Activated CD4-positive, alpha-beta T cell treated with anti-CD3 and anti-CD28 coated beads for 36 hours (primary cell): Measurements from ENCODE around the gene ACER3. TPM values are rescaled to one million over a fixed set of nuclear protein-coding genes. Genes with fewer than 3 reads are reported as not detected.
"Not testable (repeated sequence)": the region's sequence is repeated elsewhere in the genome, so short reads cannot be mapped to it uniquely, and the experiment has no call there.

Experiments used
- ATAC-seq: fragments of 200-7000 bp; cut with Tn5 transposase; one replicate; pipeline ENCODE4 v1.10.0; 2021; ENCODE audit warnings: mild to moderate bottlenecking, moderate library complexity
- CTCF ChIA-PET: fragments of 350-600 bp; sonication (Branson Sonifier 250); formaldehyde crosslinking; loops from one replicate; lab custom pipeline; 2021; ENCODE audit warnings: antibody characterized with exemption; lab: Charles Lee
- POLR2A ChIA-PET: fragments of 350-600 bp; sonication (Branson Sonifier 250); formaldehyde crosslinking; loops from one replicate; lab custom pipeline; 2021; ENCODE audit warnings: antibody characterized with exemption, inconsistent platforms; lab: Charles Lee
- DNase-seq: peaks from one replicate; pipeline ENCODE4 v3.0.0-alpha.2; 2020
- H3K27ac Mint-ChIP-seq: one replicate; pipeline ENCODE4 v1.8.0; 2021; ENCODE audit warnings: mixed read lengths
- H3K27me3 Mint-ChIP-seq: one replicate; pipeline ENCODE4 v1.8.0; 2021; ENCODE audit warnings: mixed read lengths
- H3K36me3 Mint-ChIP-seq: one replicate; pipeline ENCODE4 v1.8.0; 2021; ENCODE audit warnings: low read depth, mixed read lengths
- H3K4me1 Mint-ChIP-seq: one replicate; pipeline ENCODE4 v1.8.0; 2021; ENCODE audit warnings: mixed read lengths
- H3K4me3 Mint-ChIP-seq: one replicate; pipeline ENCODE4 v1.8.0; 2021; ENCODE audit warnings: mild to moderate bottlenecking, moderate library complexity, mixed read lengths
- H3K9me3 Mint-ChIP-seq: one replicate; pipeline ENCODE4 v1.8.0; 2021; ENCODE audit warnings: low read depth, mixed read lengths
- intact Hi-C, 2 experiments: fragments of 100-400 bp; cut with DNase I in 1 of 2; cut with micrococcal nuclease in 1 of 2; formaldehyde crosslinking; loops; one replicate each; pipeline versions ENCODE4 v1.14.2 to v1.15.1; 2022 to 2024; cut with DNase I, micrococcal nuclease
- total RNA-seq, 2 experiments: library from RNA; stranded (reverse); gene quantifications; one replicate each; pipeline ENCODE4 v1.2.3, GENCODE V29; 2021

The ACER3 gene
- total RNA-seq, 2 experiments from 2014 or later: 8.9 to 10.3 TPM

- Mint-ChIP-seq H3K27ac (no peak overlapping the region), H3K36me3 (peaks cover 14% of the 10 kb centered on the region), H3K4me1 (no peaks in the 10 kb centered on the region), H3K4me3 (no peak overlapping the region), H3K9me3 (no peaks in the 10 kb centered on the region), H3K27me3 (no peaks in the 10 kb centered on the region)
- no peak for DNase-seq
- ChIA-PET CTCF (interaction anchor here (1.3 kb wide), 1 partner anchor 8 kb away, joined by 4 read pairs; no protein-coding TSS in a partner anchor), POLR2A (no interaction called here)
- intact Hi-C loops: no loop called here
- no peak for ATAC-seq
Measured at GRCh38 chr11:76927160-76927559, 66.4 kb downstream of the ACER3 start.

GRCh38 chr11:76935042-76935441 is 74.3 kb downstream of the ACER3 start:
- no peak for ATAC-seq
- Mint-ChIP-seq H3K27ac (no peak overlapping the region), H3K4me1 (no peaks in the 10 kb centered on the region), H3K27me3 (no peaks in the 10 kb centered on the region), H3K4me3 (no peak overlapping the region), H3K9me3 (peaks cover 2% of the 10 kb centered on the region), H3K36me3 (peaks cover 20% of the 10 kb centered on the region)
- ChIA-PET CTCF (interaction anchor here (0.8 to 1.6 kb wide), 2 partner anchors 16 to 23 kb away, joined by 3 to 9 read pairs; no protein-coding TSS in a partner anchor), POLR2A (no interaction called here)
- intact Hi-C loops: no loop called here
- DNase-seq: no peak

GRCh38 chr11:76939219-76939631 is 78.5 kb downstream of the ACER3 start:
- Mint-ChIP-seq H3K9me3 (peaks cover 14% of the 10 kb centered on the region), H3K36me3 (peaks cover 13% of the 10 kb centered on the region), H3K4me1 (no peaks in the 10 kb centered on the region), H3K4me3 (no peak overlapping the region), H3K27ac (no peak overlapping the region), H3K27me3 (no peaks in the 10 kb centered on the region)
- ChIA-PET POLR2A (no interaction called here), CTCF (no interaction called here)
- no peak for DNase-seq
- intact Hi-C loops: no loop called here
- no peak for ATAC-seq

- peaks cover 15% of the 10 kb centered on the region for H3K36me3 Mint-ChIP-seq
- H3K9me3 Mint-ChIP-seq: peaks cover 22% of the 10 kb centered on the region
- CTCF ChIA-PET: no interaction called here
- H3K4me3 Mint-ChIP-seq: no peak overlapping the region
- POLR2A ChIA-PET: no interaction called here
- ATAC-seq: no peak
- H3K27me3 Mint-ChIP-seq: no peaks in the 10 kb centered on the region
- intact Hi-C loops: no loop called here
- H3K4me1 Mint-ChIP-seq: peaks cover 3% of the 10 kb centered on the region
- DNase-seq: no peak
- H3K27ac Mint-ChIP-seq: no peak overlapping the region
Measured at GRCh38 chr11:76944225-76944624, 83.5 kb downstream of the ACER3 start.

GRCh38 chr11:76946223-76946622 is 85.5 kb downstream of the ACER3 start:
- Mint-ChIP-seq H3K27me3 (no peaks in the 10 kb centered on the region), H3K4me3 (no peak overlapping the region), H3K4me1 (peaks cover 3% of the 10 kb centered on the region), H3K27ac (no peak overlapping the region), H3K36me3 (peaks cover 15% of the 10 kb centered on the region), H3K9me3 (peaks cover 22% of the 10 kb centered on the region)
- ChIA-PET CTCF (no interaction called here), POLR2A (no interaction called here)
- ATAC-seq (no peak), DNase-seq (no peak)
- intact Hi-C loops: no loop called here

- Mint-ChIP-seq H3K9me3 (peaks cover 22% of the 10 kb centered on the region), H3K27ac (no peak overlapping the region), H3K4me3 (no peak overlapping the region), H3K36me3 (peaks cover 15% of the 10 kb centered on the region), H3K4me1 (peaks cover 3% of the 10 kb centered on the region), H3K27me3 (no peaks in the 10 kb centered on the region)
- no peak for DNase-seq
- intact Hi-C loops: no loop called here
- CTCF ChIA-PET: interaction anchor here (1.3 kb wide), 1 partner anchor 27 kb away, joined by 4 read pairs; no protein-coding TSS in a partner anchor
- POLR2A ChIA-PET: no interaction called here
- ATAC-seq: no peak
Measured at GRCh38 chr11:76947190-76947589, 86.5 kb downstream of the ACER3 start.

- Mint-ChIP-seq H3K27me3 (no peaks in the 10 kb centered on the region), H3K36me3 (peaks cover 15% of the 10 kb centered on the region), H3K4me1 (peaks cover 3% of the 10 kb centered on the region), H3K9me3 (peaks cover 22% of the 10 kb centered on the region), H3K4me3 (no peak overlapping the region), H3K27ac (no peak overlapping the region)
- ChIA-PET CTCF (interaction anchor here (1.3 kb wide), 1 partner anchor 28 kb away, joined by 4 read pairs; no protein-coding TSS in a partner anchor), POLR2A (no interaction called here)
- DNase-seq (no peak), ATAC-seq (no peak)
- intact Hi-C loops: no loop called here
Measured at GRCh38 chr11:76947800-76948199, 87.1 kb downstream of the ACER3 start.

- H3K4me3 Mint-ChIP-seq: no peak overlapping the region
- no peaks in the 10 kb centered on the region for H3K9me3 Mint-ChIP-seq
Measured at GRCh38 chr11:76955459-76956114, 94.9 kb downstream of the ACER3 start.

GRCh38 chr11:76962583-76963416 is 102.1 kb downstream of the ACER3 start:
- CTCF ChIA-PET: interaction anchor here (0.5 to 1.3 kb wide), 3 partner anchors 16 to 120 kb away, joined by 3 read pairs; no protein-coding TSS in a partner anchor
- intact Hi-C loops: no loop called here
- Mint-ChIP-seq H3K4me1 (peaks cover 9% of the 10 kb centered on the region), H3K4me3 (no peak overlapping the region), H3K9me3 (peaks cover 5% of the 10 kb centered on the region), H3K36me3 (peaks cover 29% of the 10 kb centered on the region), H3K27ac (no peak overlapping the region), H3K27me3 (no peaks in the 10 kb centered on the region)
- DNase-seq (no peak), ATAC-seq (no peak)
- POLR2A ChIA-PET: no interaction called here

More at GRCh38 chr11:76955459-76956114, 94.9 kb downstream of the ACER3 start:
- POLR2A ChIA-PET: no interaction called here
- H3K4me1 Mint-ChIP-seq: no peaks in the 10 kb centered on the region
- no peaks in the 10 kb centered on the region for H3K27me3 Mint-ChIP-seq
- no peak for ATAC-seq
- intact Hi-C loops: no loop called here
- CTCF ChIA-PET: interaction anchor here (0.8 kb wide), 1 partner anchor 49 kb away, joined by 3 read pairs; no protein-coding TSS in a partner anchor
- H3K27ac Mint-ChIP-seq: no peak overlapping the region
- H3K36me3 Mint-ChIP-seq: peaks cover 10% of the 10 kb centered on the region
- DNase-seq: no peak

- H3K27ac Mint-ChIP-seq, H3K4me3 Mint-ChIP-seq, POLR2A ChIA-PET, H3K4me1 Mint-ChIP-seq, H3K9me3 Mint-ChIP-seq, ATAC-seq, intact Hi-C loops, DNase-seq, H3K27me3 Mint-ChIP-seq: not testable (repeated sequence)
- H3K36me3 Mint-ChIP-seq: peaks cover 29% of the 10 kb centered on the region
- CTCF ChIA-PET: interaction anchor here (1.1 to 1.3 kb wide), 2 partner anchors 15 to 22 kb away, joined by 3 read pairs; no protein-coding TSS in a partner anchor
Measured at GRCh38 chr11:76963417-76964168, 102.9 kb downstream of the ACER3 start.

GRCh38 chr11:76972051-76972450 is 111.3 kb downstream of the ACER3 start:
- POLR2A ChIA-PET: no interaction called here
- Mint-ChIP-seq H3K27ac (no peak overlapping the region), H3K9me3 (peaks cover 9% of the 10 kb centered on the region), H3K27me3 (no peaks in the 10 kb centered on the region), H3K4me1 (no peaks in the 10 kb centered on the region), H3K36me3 (peaks cover 4% of the 10 kb centered on the region), H3K4me3 (no peak overlapping the region)
- ATAC-seq (no peak), DNase-seq (no peak)
- intact Hi-C loops: no loop called here
- CTCF ChIA-PET: no interaction called here
